GM13976 (cell line): ENCODE measurements around the gene CBFA2T2.
"Not testable (repeated sequence)": the region's sequence is repeated elsewhere in the genome, so short reads cannot be mapped to it uniquely, and the experiment has no call there.

Experiments
- DNase-seq: peaks from one replicate; pipeline ENCODE4 v3.0.0; 2012; ENCODE audit warnings: low spot score
- in situ Hi-C: fragments of 300-500 bp; cut with MboI; formaldehyde crosslinking; loops from one replicate; pipeline ENCODE4 v1.12.0; 2022; ENCODE audit warnings: low sequenced_read_pairs, mixed read lengths, inconsistent platforms; ENCODE audit not compliant: unreplicated experiment
- TF ChIP-seq, protein P1 (sequence below): IDR thresholded peaks from 2 replicates; pipeline ENCODE4 v1.5.1; 2012; ENCODE audit warnings: borderline replicate concordance, mild to moderate bottlenecking; ENCODE audit not compliant: insufficient read depth; ENCODE audit errors: extremely low read depth, missing control alignments, control extremely low read depth

The CBFA2T2 gene

DNA sequence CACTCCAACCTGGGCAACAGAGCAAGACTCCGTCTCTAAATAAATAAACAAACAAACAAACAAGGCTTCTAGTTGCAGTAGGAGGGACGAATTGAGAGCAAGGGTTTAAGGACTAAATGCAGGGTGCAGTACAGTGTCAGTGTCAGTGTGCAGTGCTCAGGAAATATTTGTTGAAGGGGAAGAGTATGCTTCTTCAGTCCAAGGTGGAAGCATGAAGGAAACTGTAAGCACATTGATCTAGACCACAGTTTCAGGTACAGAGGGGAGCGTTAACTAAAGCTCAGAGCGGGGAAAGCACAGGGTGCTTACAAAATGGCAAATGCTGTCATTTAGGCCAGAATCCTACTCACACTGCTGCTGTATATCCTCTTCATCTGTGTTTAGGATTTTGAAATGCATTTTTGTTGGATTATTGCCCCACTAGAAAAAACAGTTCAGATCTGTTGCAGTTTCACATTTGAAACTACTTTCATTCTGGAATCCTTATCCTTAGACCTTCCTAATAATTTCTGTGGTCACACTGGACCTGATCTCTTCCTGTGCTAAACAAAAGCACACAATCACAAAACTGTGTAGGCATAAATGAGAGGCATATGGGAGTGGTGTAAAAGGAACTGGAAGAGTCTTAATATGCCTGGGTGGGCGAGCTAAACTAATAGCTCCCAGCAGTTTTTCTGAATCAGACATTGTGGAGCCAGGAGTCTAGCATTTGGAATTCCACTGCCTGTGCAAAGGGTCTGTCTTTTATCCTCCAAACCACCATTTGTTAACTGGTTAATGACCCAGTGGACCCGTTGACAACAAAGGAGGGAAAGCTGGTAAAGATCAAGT lies 41.4 kb downstream of the CBFA2T2 start:
- in situ Hi-C loops: no loop called here
- DNase-seq: no peak
- TF ChIP-seq, protein P1, sequence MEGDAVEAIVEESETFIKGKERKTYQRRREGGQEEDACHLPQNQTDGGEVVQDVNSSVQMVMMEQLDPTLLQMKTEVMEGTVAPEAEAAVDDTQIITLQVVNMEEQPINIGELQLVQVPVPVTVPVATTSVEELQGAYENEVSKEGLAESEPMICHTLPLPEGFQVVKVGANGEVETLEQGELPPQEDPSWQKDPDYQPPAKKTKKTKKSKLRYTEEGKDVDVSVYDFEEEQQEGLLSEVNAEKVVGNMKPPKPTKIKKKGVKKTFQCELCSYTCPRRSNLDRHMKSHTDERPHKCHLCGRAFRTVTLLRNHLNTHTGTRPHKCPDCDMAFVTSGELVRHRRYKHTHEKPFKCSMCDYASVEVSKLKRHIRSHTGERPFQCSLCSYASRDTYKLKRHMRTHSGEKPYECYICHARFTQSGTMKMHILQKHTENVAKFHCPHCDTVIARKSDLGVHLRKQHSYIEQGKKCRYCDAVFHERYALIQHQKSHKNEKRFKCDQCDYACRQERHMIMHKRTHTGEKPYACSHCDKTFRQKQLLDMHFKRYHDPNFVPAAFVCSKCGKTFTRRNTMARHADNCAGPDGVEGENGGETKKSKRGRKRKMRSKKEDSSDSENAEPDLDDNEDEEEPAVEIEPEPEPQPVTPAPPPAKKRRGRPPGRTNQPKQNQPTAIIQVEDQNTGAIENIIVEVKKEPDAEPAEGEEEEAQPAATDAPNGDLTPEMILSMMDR: no peak

DNA sequence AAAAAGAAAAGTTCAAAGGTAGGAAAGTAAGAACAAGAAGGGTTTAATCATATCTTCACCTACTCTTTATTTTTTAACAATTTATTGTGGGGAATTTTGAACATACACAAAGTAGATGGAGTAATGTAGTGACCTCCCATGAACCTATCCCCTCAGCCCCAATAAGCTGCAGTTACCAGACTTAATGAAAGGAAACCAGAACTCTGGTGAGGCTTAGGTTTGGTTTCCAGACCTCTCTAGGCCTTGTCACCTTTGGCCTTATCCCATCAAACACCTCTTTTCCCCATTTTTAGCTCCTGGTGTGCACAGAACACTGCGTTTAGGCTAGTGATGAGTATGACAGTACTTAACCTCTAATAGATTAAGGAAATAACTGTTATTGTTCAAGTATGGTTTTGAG lies 42.0 kb downstream of the CBFA2T2 start:
- DNase-seq: no peak
- in situ Hi-C loops: no loop called here
- TF ChIP-seq, protein P1: no peak

DNA sequence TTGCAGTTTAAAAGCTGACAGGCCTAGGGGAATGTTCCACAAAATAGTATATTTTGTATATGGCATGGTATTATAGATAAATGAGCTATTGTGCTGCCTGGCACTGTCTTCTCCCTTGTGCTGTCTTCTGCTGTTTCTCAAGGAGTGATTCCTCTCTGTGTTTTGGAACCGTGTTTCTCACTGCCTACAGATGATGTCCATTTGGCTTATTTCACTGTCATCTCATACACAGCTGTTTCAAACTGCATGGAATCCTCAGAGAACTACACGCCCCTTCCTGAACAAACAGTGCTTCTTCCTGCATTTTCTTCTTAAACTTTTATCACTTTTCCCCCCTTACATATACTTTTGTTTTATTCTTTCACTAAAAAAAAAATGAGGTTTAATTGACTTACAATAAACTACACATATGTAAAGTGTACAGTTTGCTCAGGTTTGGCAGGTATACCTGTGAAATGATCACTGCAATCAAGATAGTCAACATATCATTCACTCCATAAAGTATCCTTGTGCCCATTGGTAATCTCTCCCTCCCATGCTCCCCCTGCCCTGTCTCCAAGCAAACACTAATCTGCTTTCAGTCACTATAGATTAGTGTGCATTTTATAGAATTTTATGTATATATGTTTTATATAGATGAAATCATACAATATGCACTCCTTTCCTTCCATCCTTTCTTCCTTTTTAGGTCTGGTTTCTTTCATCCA lies 43.0 kb downstream of the CBFA2T2 start:
- TF ChIP-seq, protein P1: no peak
- DNase-seq: no peak
- in situ Hi-C loops: no loop called here

DNA sequence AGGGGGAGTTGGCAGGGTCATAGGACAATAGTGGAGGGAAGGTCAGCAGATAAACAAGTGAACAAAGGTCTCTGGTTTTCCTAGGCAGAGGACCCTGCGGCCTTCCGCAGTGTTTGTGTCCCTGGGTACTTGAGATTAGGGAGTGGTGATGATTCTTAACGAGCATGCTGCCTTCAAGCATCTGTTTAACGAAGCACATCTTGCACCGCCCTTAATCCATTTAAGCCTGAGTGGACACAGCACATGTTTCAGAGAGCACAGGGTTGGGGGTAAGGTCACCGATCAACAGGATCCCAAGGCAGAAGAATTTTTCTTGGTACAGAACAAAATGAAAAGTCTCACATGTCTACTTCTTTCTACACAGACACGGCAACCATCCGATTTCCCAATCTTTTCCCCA lies 45.8 kb downstream of the CBFA2T2 start:
- DNase-seq, in situ Hi-C loops: not testable (repeated sequence)

DNA sequence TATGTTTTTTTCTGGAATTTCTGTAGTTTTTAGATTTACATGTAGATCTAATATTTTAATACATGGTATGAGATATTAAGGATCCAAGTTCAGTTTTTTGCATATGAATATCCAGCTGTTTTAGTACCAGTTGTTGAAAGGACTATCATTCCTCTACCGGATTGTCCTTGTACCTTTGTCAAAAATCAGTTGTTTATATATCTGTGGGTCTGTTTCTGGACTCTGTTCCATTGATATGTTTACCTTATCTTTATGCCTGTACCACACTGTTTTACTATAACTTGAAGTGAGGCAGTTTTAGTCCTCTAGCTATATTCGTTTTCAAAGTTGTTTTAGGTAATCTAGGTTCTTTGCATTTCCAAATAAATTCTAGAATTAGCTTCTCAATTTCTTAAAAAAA lies 47.7 kb downstream of the CBFA2T2 start:
- in situ Hi-C loops: no loop called here
- DNase-seq: no peak
- TF ChIP-seq, protein P1: no peak

DNA sequence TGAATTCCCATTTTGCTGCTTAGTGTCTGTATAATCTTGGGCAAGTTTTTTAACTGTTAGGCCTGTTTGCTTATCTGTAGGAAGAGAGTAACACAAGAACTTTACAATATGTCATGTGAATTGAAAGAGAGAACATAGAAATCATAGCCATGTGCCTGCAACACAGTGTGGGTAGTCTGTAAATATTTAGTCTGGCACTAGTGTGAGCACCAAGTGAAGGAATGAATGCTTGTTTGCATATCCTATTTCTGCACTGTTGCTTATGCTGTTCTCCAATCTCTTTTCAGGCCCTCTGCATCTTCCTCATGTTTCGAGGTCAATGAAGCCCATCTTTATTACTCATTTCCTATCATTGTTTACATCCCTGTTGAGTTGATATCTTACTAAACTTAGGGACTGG lies 49.2 kb downstream of the CBFA2T2 start:
- DNase-seq: no peak
- in situ Hi-C loops: no loop called here
- TF ChIP-seq, protein P1: no peak

DNA sequence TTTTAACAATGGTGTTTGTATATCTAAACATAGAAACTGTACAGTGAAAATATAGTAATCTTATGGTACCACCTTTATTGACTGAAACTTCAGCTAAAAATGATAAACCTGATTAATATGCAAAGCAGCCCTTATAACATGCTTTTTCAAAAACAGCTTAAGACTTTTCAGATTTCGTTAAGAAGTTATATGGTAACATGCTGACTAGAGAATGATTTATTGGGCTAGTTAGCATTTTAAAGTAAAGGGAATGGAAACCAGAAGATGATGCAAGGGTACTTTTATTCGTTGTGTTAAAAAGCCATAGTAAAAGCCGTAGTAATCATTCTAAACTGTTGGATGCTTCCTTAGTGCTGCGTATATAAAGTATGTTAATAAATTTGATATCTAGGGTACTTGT lies 50.5 kb downstream of the CBFA2T2 start:
- in situ Hi-C loops: no loop called here
- no peak for DNase-seq
- TF ChIP-seq, protein P1: no peak
